ENCODE data around the gene FIBCD1.

The FIBCD1 gene

DNA sequence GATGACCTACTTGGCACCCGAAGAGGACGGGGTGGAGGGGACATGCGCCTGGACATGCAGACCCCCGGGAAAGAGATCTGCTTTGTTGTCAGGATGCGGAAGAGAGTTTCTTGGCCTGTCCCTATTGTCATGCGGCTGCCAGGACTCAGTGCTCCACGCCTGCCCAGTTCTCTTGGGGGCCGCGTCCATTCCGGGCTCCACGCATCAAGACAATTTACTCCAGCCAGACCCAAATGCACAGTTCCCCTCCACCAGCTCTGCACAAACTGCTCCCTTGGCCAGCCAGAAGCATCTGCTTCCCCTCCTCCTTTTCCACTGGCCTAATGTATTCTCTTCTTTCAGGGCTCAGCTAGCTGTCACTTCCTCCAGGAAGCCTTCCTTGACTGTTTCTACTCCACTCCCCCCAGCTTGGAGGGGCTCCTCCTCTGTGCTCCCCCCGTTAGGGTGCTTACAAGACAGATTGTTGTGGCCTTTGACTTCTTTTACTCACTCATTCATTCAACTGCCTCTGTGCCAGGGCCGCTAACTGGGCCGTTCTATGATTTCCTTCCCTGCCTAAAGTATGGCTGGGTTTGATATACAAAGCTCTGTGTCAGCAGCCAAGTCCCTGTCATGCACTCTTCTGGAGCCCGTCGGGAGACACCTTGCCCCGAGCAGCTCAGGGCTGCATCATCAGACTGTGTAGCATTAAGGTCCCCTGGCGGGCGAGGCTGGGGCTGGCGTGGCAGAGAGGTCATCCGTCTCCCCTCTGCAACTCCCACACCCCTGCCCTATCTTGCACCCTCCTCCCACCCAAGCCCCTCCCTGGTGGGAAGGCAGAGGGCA, 6.6 kb downstream of the FIBCD1 start:
- Histone ChIP-seq H3K4me3 (no peak overlapping the region), H3K9me3 (no peaks in the 10 kb centered on the region), H3K36me3 (replicated peaks) (no peaks in the 10 kb centered on the region), H3K27me3 (ENCODE audit: low read depth) (peaks cover 24% of the 10 kb centered on the region), H3K4me1 (no peaks in the 10 kb centered on the region)
- in situ Hi-C loops (cut with MboI; ENCODE audit: low sequenced_read_pairs): no loop called here
- no peak for DNase-seq (ENCODE audit: low spot score in 2 of 2)

GRCh38 chr9:130931508-130932254, 7.4 kb downstream of the FIBCD1 start:
- Histone ChIP-seq H3K4me3 (no peak overlapping the region), H3K9me3 (no peaks in the 10 kb centered on the region), H3K4me1 (no peaks in the 10 kb centered on the region), H3K36me3 (replicated peaks) (no peaks in the 10 kb centered on the region), H3K27me3 (ENCODE audit: low read depth) (peaks cover 24% of the 10 kb centered on the region)
- in situ Hi-C loops (cut with MboI; ENCODE audit: low sequenced_read_pairs): no loop called here
- no peak for DNase-seq (ENCODE audit: low spot score in 2 of 2)

DNA sequence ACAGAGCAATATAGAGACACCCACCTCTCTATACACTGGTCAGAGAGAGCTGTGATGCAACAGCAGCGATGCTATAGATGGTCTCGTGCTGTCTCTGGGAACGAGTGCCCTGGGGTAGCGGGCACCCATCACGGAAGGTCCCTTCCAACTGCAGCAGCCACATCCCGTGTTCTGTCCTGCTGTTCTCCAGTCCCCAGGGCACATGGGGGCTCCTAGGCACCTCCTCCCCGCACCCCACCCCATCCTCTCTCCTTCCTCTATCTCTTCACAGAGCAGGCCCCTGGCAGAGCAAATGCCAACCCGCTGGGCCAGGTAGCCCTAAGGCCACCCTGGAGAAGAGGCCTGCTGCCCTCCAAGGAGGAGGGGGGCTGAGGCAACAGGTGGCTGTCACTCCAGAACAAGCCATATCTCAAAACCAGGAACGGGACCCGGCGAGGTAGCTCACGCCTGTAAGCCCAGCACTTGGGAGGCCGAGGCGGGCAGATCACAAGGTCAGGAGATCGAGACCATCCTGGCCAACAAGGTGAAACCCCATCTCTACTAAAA, 8.2 kb downstream of the FIBCD1 start:
- H3K4me1 ChIP-seq: no peaks in the 10 kb centered on the region
- no peak overlapping the region for H3K4me3 ChIP-seq
- no peaks in the 10 kb centered on the region for H3K9me3 ChIP-seq
- no peak for DNase-seq (ENCODE audit: low spot score in 2 of 2)
- H3K36me3 ChIP-seq (replicated peaks): no peaks in the 10 kb centered on the region
- peaks cover 23% of the 10 kb centered on the region for H3K27me3 ChIP-seq (ENCODE audit: low read depth)
- in situ Hi-C loops (cut with MboI; ENCODE audit: low sequenced_read_pairs): no loop called here

- in situ Hi-C loops (cut with MboI; ENCODE audit: low sequenced_read_pairs): no loop called here
- Histone ChIP-seq H3K27me3 (ENCODE audit: low read depth) (peaks cover 23% of the 10 kb centered on the region), H3K4me3 (no peak overlapping the region), H3K9me3 (no peaks in the 10 kb centered on the region), H3K36me3 (replicated peaks) (no peaks in the 10 kb centered on the region), H3K4me1 (no peaks in the 10 kb centered on the region)
- DNase-seq (ENCODE audit: low spot score in 2 of 2): no peak
Measured at GRCh38 chr9:130930132-130930803, 8.8 kb downstream of the FIBCD1 start.

- Histone ChIP-seq H3K9me3 (no peaks in the 10 kb centered on the region), H3K4me1 (no peaks in the 10 kb centered on the region), H3K27me3 (ENCODE audit: low read depth) (peaks cover 25% of the 10 kb centered on the region), H3K4me3 (no peak overlapping the region), H3K36me3 (replicated peaks) (no peaks in the 10 kb centered on the region)
- DNase-seq (ENCODE audit: low spot score in 2 of 2): no peak
- in situ Hi-C loops (cut with MboI; ENCODE audit: low sequenced_read_pairs): no loop called here
Measured at GRCh38 chr9:130929571-130930038, 9.4 kb downstream of the FIBCD1 start.

DNA sequence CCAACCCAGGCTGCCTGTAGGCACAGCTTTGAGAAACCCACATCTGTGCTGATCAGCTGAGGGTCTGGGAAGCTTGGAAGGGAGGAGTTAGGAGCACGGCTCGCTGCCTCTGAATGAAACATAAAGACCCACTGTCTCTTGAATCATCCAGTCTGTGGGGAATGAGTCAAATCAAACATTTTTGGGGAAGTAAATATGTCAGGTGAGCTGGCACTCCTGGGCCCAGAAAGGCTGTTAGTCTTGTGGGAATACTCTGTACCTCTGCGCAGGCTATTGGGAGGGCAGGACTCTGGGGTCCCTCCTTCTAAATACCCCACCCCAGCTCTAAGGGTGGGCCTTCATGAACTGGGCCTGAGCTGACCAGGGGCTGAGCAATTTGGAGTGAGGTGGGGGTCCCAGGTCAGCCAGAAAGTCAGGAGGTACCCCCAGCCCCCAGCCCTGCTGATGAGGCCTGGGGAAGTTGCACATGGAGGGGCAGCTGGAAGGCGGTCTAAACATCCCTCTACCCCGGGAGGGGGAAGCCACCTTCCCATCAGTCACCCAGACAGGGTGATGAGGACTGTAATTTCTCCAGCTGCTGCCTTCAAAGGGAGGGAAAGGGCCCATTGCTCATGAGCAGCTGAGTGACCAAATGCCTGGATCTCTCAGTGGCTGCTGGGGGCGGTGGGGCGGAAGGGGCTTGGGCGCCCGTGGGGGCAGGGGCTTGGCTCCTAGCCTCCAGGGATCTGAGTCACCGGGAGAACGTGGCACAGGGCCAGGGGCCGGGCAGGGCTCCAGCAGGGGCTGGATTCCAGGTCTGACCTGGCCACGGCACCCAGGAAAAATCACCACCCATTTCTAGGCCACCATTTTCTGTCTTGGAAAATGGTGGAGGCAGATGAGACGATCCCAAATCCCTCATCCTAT, 10.8 kb downstream of the FIBCD1 start:
- Histone ChIP-seq H3K27me3 (ENCODE audit: low read depth) (peaks cover 24% of the 10 kb centered on the region), H3K4me1 (no peaks in the 10 kb centered on the region), H3K4me3 (no peak overlapping the region), H3K9me3 (no peaks in the 10 kb centered on the region), H3K36me3 (replicated peaks) (no peaks in the 10 kb centered on the region)
- no peak for DNase-seq (ENCODE audit: low spot score in 2 of 2)
- in situ Hi-C loops (cut with MboI; ENCODE audit: low sequenced_read_pairs): no loop called here

- in situ Hi-C loops (cut with MboI; ENCODE audit: low sequenced_read_pairs): no loop called here
- Histone ChIP-seq H3K36me3 (replicated peaks) (no peaks in the 10 kb centered on the region), H3K4me1 (no peaks in the 10 kb centered on the region), H3K27me3 (ENCODE audit: low read depth) (peaks cover 31% of the 10 kb centered on the region), H3K4me3 (no peak overlapping the region), H3K9me3 (no peaks in the 10 kb centered on the region)
- no peak for DNase-seq (ENCODE audit: low spot score in 2 of 2)
Measured at GRCh38 chr9:130927338-130927737, 11.7 kb downstream of the FIBCD1 start.

DNA sequence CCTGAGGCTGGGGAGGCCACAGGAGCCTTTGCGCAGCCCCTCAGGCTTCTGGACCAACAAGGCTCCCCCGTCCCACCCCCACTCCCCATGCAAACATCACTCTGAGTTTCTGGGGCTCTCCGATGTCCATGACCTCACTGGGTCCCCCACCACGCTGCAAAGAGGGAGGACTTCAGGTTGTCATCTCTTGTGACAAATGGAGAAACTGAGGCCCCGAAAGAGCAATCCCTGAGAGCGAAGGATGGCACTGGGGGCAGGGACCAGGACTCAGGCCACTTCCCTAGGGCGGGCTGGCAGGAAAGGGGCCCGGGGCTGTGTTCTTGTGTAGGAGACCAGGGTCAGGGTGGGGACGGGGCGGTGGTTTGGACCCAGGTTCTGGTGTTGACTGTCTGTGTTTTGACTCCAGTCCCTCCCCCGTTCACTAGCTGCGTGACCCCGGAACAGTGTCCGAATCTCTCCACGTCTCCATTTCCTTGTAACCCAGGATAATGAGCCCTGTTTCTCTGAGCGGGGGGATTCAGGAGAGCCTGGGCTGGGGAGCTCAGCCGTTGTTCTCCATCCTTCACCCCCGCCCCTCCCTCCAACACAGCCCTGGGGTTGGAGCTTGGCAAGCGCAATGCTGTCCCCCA, 13.9 kb downstream of the FIBCD1 start:
- Histone ChIP-seq H3K4me3 (no peak overlapping the region), H3K9me3 (no peaks in the 10 kb centered on the region), H3K36me3 (replicated peaks) (no peaks in the 10 kb centered on the region), H3K27me3 (ENCODE audit: low read depth) (peaks cover 47% of the 10 kb centered on the region), H3K4me1 (no peaks in the 10 kb centered on the region)
- in situ Hi-C loops (cut with MboI; ENCODE audit: low sequenced_read_pairs): no loop called here
- no peak for DNase-seq (ENCODE audit: low spot score in 2 of 2)

DNA sequence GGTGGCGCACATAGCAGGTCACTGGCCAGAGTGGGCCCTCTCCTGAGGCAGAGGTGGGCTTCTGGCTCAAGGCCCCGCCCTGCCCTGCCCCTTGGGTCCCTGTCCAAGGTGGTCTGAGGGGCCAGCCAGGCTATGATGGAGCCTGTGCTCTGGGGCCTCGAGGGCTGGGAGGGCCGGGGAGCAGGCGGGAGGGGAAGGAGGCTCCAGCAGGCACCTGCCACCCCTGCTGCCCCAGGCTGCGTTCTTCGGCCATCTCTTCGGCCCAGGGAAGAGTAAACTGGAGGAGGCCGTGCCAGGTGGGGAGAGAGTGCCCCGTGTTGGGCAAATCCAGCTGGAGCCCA, 14.6 kb downstream of the FIBCD1 start:
- DNase-seq (ENCODE audit: low spot score in 2 of 2): no peak
- Histone ChIP-seq H3K9me3 (no peaks in the 10 kb centered on the region), H3K4me3 (no peak overlapping the region), H3K4me1 (no peaks in the 10 kb centered on the region), H3K27me3 (ENCODE audit: low read depth) (peaks cover 49% of the 10 kb centered on the region), H3K36me3 (replicated peaks) (no peaks in the 10 kb centered on the region)
- in situ Hi-C loops (cut with MboI; ENCODE audit: low sequenced_read_pairs): no loop called here

DNA sequence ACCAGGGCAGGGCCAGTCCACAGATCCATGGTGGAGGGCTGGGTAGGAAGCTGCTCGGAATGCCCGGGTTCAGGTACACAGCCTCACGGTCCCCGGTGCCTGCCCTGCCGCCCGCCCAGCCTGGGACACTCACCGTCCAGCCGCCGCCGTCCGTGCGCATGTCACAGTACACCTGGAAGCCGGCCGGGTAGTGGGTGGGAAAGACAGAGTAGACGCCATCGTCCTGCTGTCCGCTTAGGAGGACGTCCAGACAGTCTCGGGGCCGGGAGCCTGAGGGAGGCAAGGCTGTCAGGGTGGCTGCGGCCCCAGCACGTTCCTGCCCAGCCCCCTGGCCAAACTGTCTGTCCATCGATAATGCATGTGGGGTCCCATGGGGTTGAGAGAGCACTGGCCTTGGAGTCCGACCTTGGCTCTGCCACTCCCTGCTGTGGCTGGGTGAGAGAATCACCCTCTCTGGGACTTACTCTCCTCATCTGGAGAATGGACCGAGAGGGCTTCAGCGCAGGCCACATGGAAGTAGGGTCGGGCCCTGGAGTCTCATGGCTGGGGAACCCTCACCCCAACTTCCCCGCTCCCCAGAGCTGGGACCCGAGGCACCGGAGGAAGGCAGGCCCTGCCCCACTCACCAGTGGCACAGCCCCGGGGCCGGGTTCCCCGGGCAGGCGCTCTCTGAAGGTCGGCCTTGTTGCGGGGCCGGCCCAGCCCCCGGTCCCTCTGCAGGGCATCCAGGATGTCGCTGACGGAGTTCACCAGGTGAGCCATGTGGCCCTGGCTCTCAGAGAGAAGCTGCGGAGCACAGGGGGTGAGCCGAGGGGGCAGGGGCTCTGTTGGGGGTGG, 15.2 kb downstream of the FIBCD1 start:
- H3K4me3 ChIP-seq: no peak overlapping the region
- no peak for DNase-seq (ENCODE audit: low spot score in 2 of 2)
- H3K4me1 ChIP-seq: no peaks in the 10 kb centered on the region
- H3K36me3 ChIP-seq (replicated peaks): no peaks in the 10 kb centered on the region
- in situ Hi-C loops (cut with MboI; ENCODE audit: low sequenced_read_pairs): no loop called here
- no peaks in the 10 kb centered on the region for H3K9me3 ChIP-seq
- H3K27me3 ChIP-seq (ENCODE audit: low read depth): peaks cover 50% of the 10 kb centered on the region

GRCh38 chr9:130922893-130923610, 16.0 kb downstream of the FIBCD1 start:
- H3K9me3 ChIP-seq: no peaks in the 10 kb centered on the region
- no peaks in the 10 kb centered on the region for H3K4me1 ChIP-seq
- H3K36me3 ChIP-seq (replicated peaks): no peaks in the 10 kb centered on the region
- DNase-seq (ENCODE audit: low spot score in 2 of 2): no peak
- no peak overlapping the region for H3K4me3 ChIP-seq
- in situ Hi-C loops (cut with MboI; ENCODE audit: low sequenced_read_pairs): no loop called here
- H3K27me3 ChIP-seq (ENCODE audit: low read depth): peaks cover 53% of the 10 kb centered on the region
